Measurements from ENCODE around the gene FOXK2.
"Not testable (repeated sequence)": the region's sequence is repeated elsewhere in the genome, so short reads cannot be mapped to it uniquely, and the experiment has no call there.

GRCh38 chr17:82562718-82563220, 43.2 kb downstream of the FOXK2 start:
- not testable (repeated sequence) for TF ChIP-seq CTCF (conservative IDR thresholded peaks at IDR 0.05; ENCODE audit: low read length); EZH2phosphoT487 (IDR thresholded peaks at IDR 0.05; ENCODE audit: borderline replicate concordance, low read depth, low read length)
